GM12873 (cell line): ENCODE results near the gene MAGEB3.

ENCODE experiments used
- CTCF ChIP-seq: IDR thresholded peaks from 2 replicates; pipeline ENCODE4 v1.5.1; 2012; ENCODE audit warnings: low read depth, mild to moderate bottlenecking, moderate library complexity, low read length, control low read depth; ENCODE audit not compliant: insufficient read depth; ENCODE audit errors: missing control alignments

MAGEB3 gene

GRCh38 chrX:30278365-30278764 lies 47.9 kb downstream of the MAGEB3 start:
- TF ChIP-seq CTCF = no peak

- no peak for TF ChIP-seq CTCF
These were observed 50.0 kb downstream of the MAGEB3 start for GRCh38 chrX:30280428-30280827.

GRCh38 chrX:30282527-30282926 lies 52.1 kb downstream of the MAGEB3 start:
- TF ChIP-seq CTCF = no peak

- no peak for TF ChIP-seq CTCF
These were observed 53.2 kb downstream of the MAGEB3 start for GRCh38 chrX:30283456-30284200.
